Mesendoderm (in vitro differentiated cells): ENCODE measurements around the gene TFAP2B.

Experiments used
- DNase-seq: peaks from one replicate; pipeline ENCODE4 v3.0.0; 2013
- H2AK5ac ChIP-seq: 2 replicates; pipeline ENCODE4 v1.6.1; 2013; ENCODE audit warnings: low read length, inconsistent platforms
- H2BK120ac ChIP-seq: 2 replicates; pipeline ENCODE4 v1.6.1; 2013; ENCODE audit warnings: low read depth, mild to moderate bottlenecking, low read length, moderate library complexity, mixed read lengths
- H2BK15ac ChIP-seq: replicated peaks from 2 replicates; pipeline ENCODE4 v1.6.1; 2013; ENCODE audit warnings: low read depth, mild to moderate bottlenecking, moderate library complexity
- H2BK5ac ChIP-seq: 2 replicates; pipeline ENCODE4 v1.6.1; 2013; ENCODE audit warnings: low read length, inconsistent platforms
- H3K18ac ChIP-seq: 2 replicates; pipeline ENCODE4 v1.6.1; 2013; ENCODE audit warnings: mild to moderate bottlenecking, low read length, mixed read lengths
- H3K23ac ChIP-seq: one replicate; pipeline ENCODE4 v1.6.1; 2013; ENCODE audit warnings: low read length
- H3K27ac ChIP-seq: 2 replicates; pipeline ENCODE4 v1.5.1; 2013; ENCODE audit warnings: low read depth, mild to moderate bottlenecking, inconsistent platforms, low read length, moderate library complexity
- H3K27me3 ChIP-seq: 2 replicates; pipeline ENCODE4 v1.6.1; 2013; ENCODE audit warnings: low read length, control low read depth, mild to moderate bottlenecking, inconsistent platforms; ENCODE audit not compliant: insufficient read depth, poor library complexity
- H3K36me3 ChIP-seq: 2 replicates; pipeline ENCODE4 v1.6.1; 2013; ENCODE audit warnings: low read length, inconsistent platforms; ENCODE audit not compliant: control insufficient read depth, insufficient read depth
- H3K4ac ChIP-seq: one replicate; pipeline ENCODE4 v1.6.1; 2013; ENCODE audit warnings: low read depth, mild to moderate bottlenecking, low read length, moderate library complexity
- H3K4me1 ChIP-seq: 2 replicates; pipeline ENCODE4 v1.6.1; 2013; ENCODE audit warnings: low read depth, low read length, inconsistent platforms; ENCODE audit not compliant: control insufficient read depth
- H3K4me2 ChIP-seq: 2 replicates; pipeline ENCODE4 v1.6.1; 2013; ENCODE audit warnings: low read length
- H3K4me3 ChIP-seq: 2 replicates; pipeline ENCODE4 v1.5.1; 2013; ENCODE audit warnings: mild to moderate bottlenecking, low read length
- H3K56ac ChIP-seq: one replicate; pipeline ENCODE4 v1.6.1; 2013; ENCODE audit warnings: low read length
- H3K79me1 ChIP-seq: 2 replicates; pipeline ENCODE4 v1.6.1; 2013; ENCODE audit warnings: low read length, inconsistent platforms
- H3K79me2 ChIP-seq: 2 replicates; pipeline ENCODE4 v1.6.1; 2013; ENCODE audit warnings: mild to moderate bottlenecking, low read length; ENCODE audit not compliant: control insufficient read depth, insufficient read depth
- H3K9ac ChIP-seq: 2 replicates; pipeline ENCODE4 v1.6.1; 2013; ENCODE audit warnings: low read length, inconsistent platforms
- H4K5ac ChIP-seq: one replicate; pipeline ENCODE4 v1.6.1; 2013; ENCODE audit warnings: low read length
- H4K8ac ChIP-seq: one replicate; pipeline ENCODE4 v1.6.1; 2013; ENCODE audit warnings: low read depth, mild to moderate bottlenecking, control low read depth, low read length, moderate library complexity
- whole genome bisulfite sequencing: extraction: QIAGEN DNeasy Blood & Tissue Kit; methylation state at CpG from one replicate; pipeline ENCODE4 v1.1.7; 2013; ENCODE audit warnings: low lambda C conversion rate, missing lambda C conversion rate; ENCODE audit not compliant: insufficient coverage; ENCODE audit errors: extremely low coverage; 5-methylcytosine and 5-hydroxymethylcytosine counted together

Gene TFAP2B

GRCh38 chr6:50889497-50889896 lies 70.8 kb downstream of the TFAP2B start:
- Histone ChIP-seq H3K27me3 (no peaks in the 10 kb centered on the region), H2BK5ac (no peak overlapping the region), H3K4me1 (no peaks in the 10 kb centered on the region), H3K4ac (no peak overlapping the region), H3K27ac (no peak overlapping the region), H3K9ac (no peak overlapping the region), H4K8ac (no peak overlapping the region), H3K18ac (no peak overlapping the region), H3K36me3 (no peaks in the 10 kb centered on the region), H2BK120ac (no peak overlapping the region), H3K79me2 (no peaks in the 10 kb centered on the region), H2AK5ac (no peak overlapping the region), H3K79me1 (no peaks in the 10 kb centered on the region), H3K4me2 (no peak overlapping the region), H4K5ac (no peak overlapping the region), H3K23ac (no peak overlapping the region), H3K56ac (no peak overlapping the region), H2BK15ac (no peak overlapping the region), H3K4me3 (no peak overlapping the region)
- DNase-seq = no peak
- WGBS = no CpG with 5 or more reads among the region's 3 CpGs

GRCh38 chr6:50889935-50890334 lies 71.3 kb downstream of the TFAP2B start:
- DNase-seq = no peak
- Histone ChIP-seq H2BK5ac (no peak overlapping the region), H2BK120ac (no peak overlapping the region), H4K8ac (no peak overlapping the region), H3K79me1 (no peaks in the 10 kb centered on the region), H4K5ac (no peak overlapping the region), H3K27me3 (no peaks in the 10 kb centered on the region), H3K36me3 (no peaks in the 10 kb centered on the region), H3K4me3 (no peak overlapping the region), H3K4me2 (no peak overlapping the region), H2AK5ac (no peak overlapping the region), H3K4ac (no peak overlapping the region), H3K18ac (no peak overlapping the region), H3K9ac (no peak overlapping the region), H3K56ac (no peak overlapping the region), H3K27ac (no peak overlapping the region), H3K79me2 (no peaks in the 10 kb centered on the region), H2BK15ac (no peak overlapping the region), H3K23ac (no peak overlapping the region), H3K4me1 (no peaks in the 10 kb centered on the region)
- WGBS = no CpG with 5 or more reads among the region's 2 CpGs

GRCh38 chr6:50890579-50890978 lies 71.9 kb downstream of the TFAP2B start:
- Histone ChIP-seq H2BK5ac (no peak overlapping the region), H3K4me3 (no peak overlapping the region)

GRCh38 chr6:50891290-50891689 lies 72.6 kb downstream of the TFAP2B start:
- Histone ChIP-seq H2BK120ac (no peak overlapping the region), H3K27me3 (no peaks in the 10 kb centered on the region), H3K18ac (no peak overlapping the region), H3K4me3 (no peak overlapping the region), H4K8ac (no peak overlapping the region), H3K27ac (no peak overlapping the region), H2BK15ac (no peak overlapping the region), H3K79me1 (no peaks in the 10 kb centered on the region), H3K56ac (no peak overlapping the region), H3K4me2 (no peak overlapping the region), H3K79me2 (no peaks in the 10 kb centered on the region), H3K9ac (no peak overlapping the region), H3K36me3 (no peaks in the 10 kb centered on the region), H3K4ac (no peak overlapping the region), H3K23ac (no peak overlapping the region), H2BK5ac (no peak overlapping the region), H3K4me1 (no peaks in the 10 kb centered on the region), H2AK5ac (no peak overlapping the region), H4K5ac (no peak overlapping the region)
- no peak for DNase-seq

More at GRCh38 chr6:50890579-50890978, 71.9 kb downstream of the TFAP2B start:
- no peak overlapping the region for H3K18ac ChIP-seq
- H3K4ac ChIP-seq = no peak overlapping the region
- no peaks in the 10 kb centered on the region for H3K79me2 ChIP-seq
- no peaks in the 10 kb centered on the region for H3K36me3 ChIP-seq
- H2AK5ac ChIP-seq = no peak overlapping the region
- no peak overlapping the region for H3K4me2 ChIP-seq
- H4K8ac ChIP-seq = no peak overlapping the region
- no peak overlapping the region for H3K23ac ChIP-seq
- no peaks in the 10 kb centered on the region for H3K27me3 ChIP-seq
- no peak overlapping the region for H3K56ac ChIP-seq
- no peak overlapping the region for H2BK120ac ChIP-seq
- no peak overlapping the region for H3K27ac ChIP-seq
- H4K5ac ChIP-seq = no peak overlapping the region
- no peak overlapping the region for H3K9ac ChIP-seq
- no peak overlapping the region for H2BK15ac ChIP-seq
- no peaks in the 10 kb centered on the region for H3K79me1 ChIP-seq
- H3K4me1 ChIP-seq = no peaks in the 10 kb centered on the region
- no peak for DNase-seq
